Erythroblast (primary cell): Measurements from ENCODE around the gene KIAA0825.

ENCODE experiments used
- GATA1 ChIP-seq: IDR thresholded peaks from 2 replicates; pipeline ENCODE4 v1.6.1; 2011; ENCODE audit warnings: low read depth, mild to moderate bottlenecking, control low read depth, low read length, moderate library complexity
- POLR2A ChIP-seq: IDR thresholded peaks from 2 replicates; pipeline ENCODE4 v1.6.1; 2011; ENCODE audit warnings: mild to moderate bottlenecking, low read length

- TF ChIP-seq POLR2A (no peak), GATA1 (no peak)
Observed at GRCh38 chr5:94425396-94425795, 193.0 kb downstream of the KIAA0825 start.
